ENCODE data around the gene EGFL6.
"Not testable (repeated sequence)": the region's sequence is repeated elsewhere in the genome, so short reads cannot be mapped to it uniquely, and the experiment has no call there.

EGFL6 gene

GRCh38 chrX:13638021-13638420 is 68.6 kb downstream of the EGFL6 start:
- no peak for FAIRE-seq
- DNase-seq (ENCODE audit: insufficient read length, low spot score) = no peak
- TF ChIP-seq CTCF (IDR thresholded peaks at IDR 0.05; ENCODE audit: insufficient read depth, missing control alignments) = no peak

GRCh38 chrX:13638826-13639225 is 69.4 kb downstream of the EGFL6 start:
- DNase-seq (ENCODE audit: insufficient read length, low spot score) (no peak), FAIRE-seq (no peak)
- TF ChIP-seq CTCF (IDR thresholded peaks at IDR 0.05; ENCODE audit: insufficient read depth, missing control alignments) = no peak

- FAIRE-seq; DNase-seq (ENCODE audit: insufficient read length, low spot score): not testable (repeated sequence)
These were observed 72.3 kb downstream of the EGFL6 start for GRCh38 chrX:13641684-13642083.

GRCh38 chrX:13645464-13646153 is 76.2 kb downstream of the EGFL6 start:
- DNase-seq (ENCODE audit: insufficient read length, low spot score) (no peak), FAIRE-seq (no peak)
- TF ChIP-seq CTCF (IDR thresholded peaks at IDR 0.05; ENCODE audit: insufficient read depth, missing control alignments) = no peak

- peak; percentile 50 for TF ChIP-seq CTCF (IDR thresholded peaks at IDR 0.05; ENCODE audit: insufficient read depth, missing control alignments)
- FAIRE-seq = peak; percentile 79
- DNase-seq (ENCODE audit: insufficient read length, low spot score) = no peak
These were observed 76.8 kb downstream of the EGFL6 start for GRCh38 chrX:13646154-13646549.

- DNase-seq (ENCODE audit: insufficient read length, low spot score) (no peak), FAIRE-seq (no peak)
- TF ChIP-seq CTCF (IDR thresholded peaks at IDR 0.05; ENCODE audit: insufficient read depth, missing control alignments) = no peak
These were observed 78.4 kb downstream of the EGFL6 start for GRCh38 chrX:13647709-13648212.

- DNase-seq (ENCODE audit: insufficient read length, low spot score) = not testable (repeated sequence)
These were observed 78.9 kb downstream of the EGFL6 start for GRCh38 chrX:13648336-13648735.

GRCh38 chrX:13649838-13650237 is 80.4 kb downstream of the EGFL6 start:
- FAIRE-seq = peak; percentile 38
- no peak for TF ChIP-seq CTCF (IDR thresholded peaks at IDR 0.05; ENCODE audit: insufficient read depth, missing control alignments)
- no peak for DNase-seq (ENCODE audit: insufficient read length, low spot score)

More at GRCh38 chrX:13648336-13648735, 78.9 kb downstream of the EGFL6 start:
- not testable (repeated sequence) for FAIRE-seq

Data from D721Med (cell line).